Esophagus muscularis mucosa (tissue), 3 donors: ENCODE data around the gene IL20RA.

ENCODE experiments used
- CTCF ChIP-seq, 3 experiments: fragments of 200-600 bp in 2 of 3; fragments of 450-650 bp in 1 of 3; sonication (generic) in 2 of 3; IDR thresholded peaks; one replicate each; pipeline ENCODE4 v1.5.1; 2017 to 2019; ENCODE audit warnings: antibody characterized with exemption in 3 of 3, mild to moderate bottlenecking in 2 of 3, moderate library complexity in 1 of 3
- EP300 ChIP-seq: sonication (generic); formaldehyde crosslinking; IDR thresholded peaks from one replicate; pipeline ENCODE4 v1.6.1; 2017; ENCODE audit warnings: antibody characterized with exemption

- no peak for TF ChIP-seq CTCF (IDR thresholded peaks at IDR 0.05)
- no peak for TF ChIP-seq EP300
These were observed 41.3 kb upstream of the IL20RA start for GRCh38 chr6:137086031-137086430.
